ENCODE measurements around the gene METTL15.
"Not testable (repeated sequence)": the region's sequence is repeated elsewhere in the genome, so short reads cannot be mapped to it uniquely, and the experiment has no call there.

The METTL15 gene

DNA sequence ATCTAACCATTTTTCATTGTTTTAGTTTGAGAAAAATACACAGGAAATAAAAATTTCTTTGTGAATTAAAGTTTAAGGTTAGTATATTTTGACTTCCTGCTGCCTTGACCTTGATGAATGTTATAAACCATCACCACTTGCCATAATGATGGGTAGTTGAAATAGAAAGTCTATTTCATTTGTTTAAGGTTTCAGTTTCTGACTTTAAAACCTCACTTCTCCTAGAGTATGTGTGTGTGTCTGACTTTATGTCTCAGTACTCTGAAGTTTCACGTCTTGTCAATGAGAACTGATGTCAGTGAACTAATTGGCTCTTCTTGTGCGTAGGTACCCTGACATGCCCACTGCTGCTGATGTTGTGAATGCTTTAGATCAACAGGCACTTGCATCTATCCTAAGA, 188.2 kb downstream of the METTL15 start:
- no peak for DNase-seq (ENCODE audit: low spot score)

DNA sequence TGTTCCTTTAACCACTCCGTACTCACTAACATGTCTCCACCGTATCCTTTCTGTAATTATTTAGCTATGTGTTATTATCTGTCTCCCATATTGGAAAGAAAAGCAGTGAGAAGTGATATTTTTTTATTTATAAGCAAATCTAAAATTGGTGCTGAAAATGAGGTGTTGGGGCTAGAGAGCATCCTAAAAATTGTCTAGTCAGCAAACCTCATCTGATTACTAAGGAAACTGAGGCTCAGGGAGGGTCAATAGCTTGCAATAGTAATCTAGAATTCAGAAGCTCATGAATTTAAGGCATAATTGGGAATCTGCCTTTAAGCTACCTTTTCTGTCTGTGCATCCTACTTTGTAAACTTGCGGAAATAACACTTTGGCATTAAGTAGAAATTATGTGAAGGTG, 190.0 kb downstream of the METTL15 start:
- DNase-seq (ENCODE audit: low spot score): no peak

DNA sequence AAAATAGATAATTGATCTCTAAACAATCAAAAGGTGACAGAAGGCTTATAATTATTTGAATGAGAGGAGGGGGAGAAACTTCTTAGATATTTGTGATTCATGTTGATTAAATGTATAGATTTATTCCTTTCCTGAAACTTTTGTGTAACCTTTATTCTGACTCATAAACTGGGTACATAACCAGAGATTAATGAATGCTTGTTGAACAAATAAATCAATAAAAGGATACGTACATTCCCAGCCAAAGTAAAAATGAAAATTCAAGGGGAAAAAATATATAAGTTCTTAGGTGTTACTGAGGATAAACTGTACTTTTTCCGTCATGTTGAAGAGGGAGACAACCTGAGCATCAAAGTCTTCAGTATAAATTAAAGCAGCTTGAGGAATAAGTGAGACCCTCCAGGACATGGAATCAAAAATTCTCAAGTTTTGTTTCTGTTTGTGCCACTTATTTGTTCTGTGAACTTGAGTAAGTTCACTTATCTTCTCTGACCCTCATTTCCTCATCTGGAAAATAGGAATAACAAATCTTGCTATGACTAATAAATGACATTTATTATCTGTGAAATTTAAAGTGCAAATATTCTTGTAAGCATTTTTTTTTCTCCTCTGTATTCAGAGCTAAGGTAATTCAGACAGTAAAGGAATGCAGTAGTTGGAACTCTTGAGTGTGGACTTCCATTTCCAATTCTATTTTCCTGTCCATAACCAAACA, 195.4 kb downstream of the METTL15 start:
- no peak for DNase-seq (ENCODE audit: low spot score)

DNA sequence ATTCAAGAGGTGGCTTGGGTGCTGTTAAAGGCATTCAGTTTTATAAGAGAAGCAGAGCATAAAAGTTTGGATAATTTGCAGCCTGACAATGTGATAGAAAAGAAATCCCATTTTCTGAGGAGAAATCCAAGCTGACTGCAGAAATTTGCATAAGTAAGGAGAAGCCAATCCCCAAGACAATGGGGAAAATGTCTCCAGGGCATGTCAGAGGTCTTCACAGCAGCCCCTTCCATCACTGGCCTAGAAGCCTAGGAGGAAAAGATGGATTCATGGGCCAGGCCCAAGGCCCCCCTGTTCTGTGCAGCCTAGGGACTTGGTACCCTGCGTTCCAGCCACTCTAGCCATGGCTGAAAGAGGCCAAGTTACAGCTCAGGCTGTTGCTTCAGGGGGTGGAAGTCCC, 207.3 kb downstream of the METTL15 start:
- DNase-seq (ENCODE audit: low spot score): no peak

DNA sequence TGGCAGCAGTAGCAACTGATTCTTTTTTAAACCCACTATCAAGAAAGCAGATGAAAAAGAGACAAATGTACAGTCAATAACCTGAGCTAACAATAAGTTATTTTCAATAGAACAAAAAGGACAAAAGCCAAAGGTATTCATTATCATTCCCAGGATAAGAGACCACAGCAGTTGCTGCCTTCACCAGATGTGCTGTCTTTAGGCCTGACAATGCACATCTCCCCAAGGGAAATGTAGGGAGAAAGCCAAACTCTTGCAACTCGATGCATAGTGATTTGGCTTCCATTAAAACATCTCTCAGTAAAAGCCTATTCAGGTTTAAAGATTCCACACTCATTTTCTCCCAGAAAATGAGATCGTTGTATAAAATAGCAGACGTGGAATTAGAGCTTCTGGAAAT, 210.7 kb downstream of the METTL15 start:
- DNase-seq (ENCODE audit: low spot score): no peak

DNA sequence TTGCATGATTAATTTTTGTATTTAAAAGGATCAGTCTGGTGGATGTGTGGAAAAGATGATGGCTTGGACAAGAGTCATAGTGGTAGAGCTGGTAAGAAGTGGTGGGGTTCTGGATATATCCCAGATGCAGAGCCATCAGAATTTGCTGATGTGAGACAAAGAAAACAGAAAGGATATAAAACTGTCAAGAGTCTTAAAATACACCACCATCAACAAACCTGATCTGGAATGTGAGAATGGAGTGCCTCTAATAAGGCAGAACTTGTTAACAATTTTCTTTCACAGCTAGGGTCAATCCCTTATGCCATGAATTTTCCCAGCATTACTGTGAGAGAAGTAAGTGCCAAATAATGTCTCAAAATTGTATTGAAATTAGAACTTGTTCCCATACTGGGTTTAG, 215.4 kb downstream of the METTL15 start:
- DNase-seq (ENCODE audit: low spot score): no peak

DNA sequence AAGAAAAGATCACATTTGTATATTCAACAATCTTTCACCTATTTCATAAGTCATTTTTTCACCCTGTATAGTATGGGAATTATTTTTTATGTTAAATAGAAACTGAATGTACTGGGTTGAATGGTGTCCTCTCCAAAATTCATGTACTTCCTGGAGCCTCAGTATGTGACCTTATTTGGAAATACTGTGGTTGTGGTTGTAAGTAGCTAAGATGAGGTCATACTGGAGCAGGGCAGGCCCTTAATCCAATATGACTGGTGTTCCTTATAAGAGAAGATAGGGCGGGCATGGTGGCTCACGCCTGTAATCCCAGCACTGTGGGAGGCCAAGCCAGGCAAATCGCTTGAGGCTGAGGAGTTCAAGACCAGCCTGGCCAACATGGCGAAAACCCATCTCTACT, 224.2 kb downstream of the METTL15 start:
- not testable (repeated sequence) for DNase-seq (ENCODE audit: low spot score)

DNA sequence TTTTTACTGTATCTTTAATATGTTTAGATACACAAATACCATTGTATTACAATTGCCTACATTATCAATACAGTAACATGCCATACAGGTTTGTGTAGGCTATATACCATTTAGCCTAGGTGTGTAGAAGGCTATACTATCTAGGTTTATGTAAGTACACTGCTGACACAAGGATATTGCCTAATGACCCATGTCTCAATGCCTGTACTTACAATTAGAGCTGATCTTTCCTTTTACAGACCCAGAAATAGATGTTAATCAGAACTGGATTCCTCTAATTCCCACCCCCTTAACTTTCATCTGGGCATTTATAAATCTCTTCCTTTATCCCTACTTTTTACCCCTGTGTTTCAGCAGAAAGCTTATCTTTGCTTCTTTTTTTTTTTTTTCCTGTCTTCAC, 229.5 kb downstream of the METTL15 start:
- no peak for DNase-seq (ENCODE audit: low spot score)

DNA sequence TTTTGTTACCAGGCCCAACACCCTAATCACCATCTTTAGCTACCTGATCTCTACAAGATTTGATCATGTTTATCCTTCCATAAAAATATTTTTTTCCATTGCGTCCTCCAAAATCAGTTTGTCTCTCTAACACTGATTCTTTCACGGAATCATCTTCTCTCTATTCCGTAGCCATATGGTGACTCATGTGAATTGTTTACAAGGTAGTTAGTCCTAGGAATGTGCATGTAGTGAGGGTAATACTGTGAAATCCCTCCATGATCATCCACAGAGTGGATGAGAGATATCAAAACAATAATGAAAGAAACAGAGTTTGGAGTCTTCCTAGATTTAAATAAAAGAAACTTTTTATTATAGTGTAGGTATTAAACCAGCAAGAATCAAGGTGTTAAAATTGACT, 230.2 kb downstream of the METTL15 start:
- no peak for DNase-seq (ENCODE audit: low spot score)

DNA sequence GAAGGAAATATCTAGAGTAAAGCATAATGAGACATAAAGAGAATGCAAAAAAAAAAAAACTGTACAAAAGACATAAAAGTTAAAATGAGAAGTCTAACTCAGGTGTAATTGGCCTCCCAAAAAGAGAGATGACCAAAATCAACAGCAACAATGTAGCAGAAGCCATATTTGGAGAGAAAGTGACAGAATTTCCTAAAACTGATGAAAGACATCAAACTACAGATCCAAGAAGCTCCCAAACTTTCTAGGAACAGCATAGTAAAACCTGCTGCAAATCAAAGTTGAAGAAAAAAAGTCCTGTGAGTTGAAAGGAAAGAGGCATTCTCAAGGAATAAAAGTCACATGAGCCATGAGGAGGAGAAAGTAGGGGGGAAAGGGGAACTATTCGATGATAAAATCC, 231.3 kb downstream of the METTL15 start:
- no peak for DNase-seq (ENCODE audit: low spot score)

DNA sequence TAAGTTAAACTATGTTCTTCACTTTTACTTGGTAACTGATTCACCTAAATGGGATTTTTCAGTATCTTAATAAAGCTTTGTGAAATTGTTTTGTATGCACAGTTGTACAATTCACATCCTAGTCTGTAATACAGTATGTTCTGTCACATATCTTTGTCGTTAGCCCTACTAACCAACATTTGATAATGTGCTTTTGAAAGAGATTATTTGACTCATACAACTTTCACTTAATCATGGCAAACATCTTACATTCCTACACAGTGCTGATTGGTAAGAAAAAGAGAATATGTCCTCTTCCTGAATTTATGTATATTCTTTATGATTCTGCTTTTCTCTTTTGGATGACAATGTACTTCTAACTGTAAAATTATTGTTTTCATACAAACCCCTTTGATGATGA, 234.5 kb downstream of the METTL15 start:
- DNase-seq (ENCODE audit: low spot score): no peak

DNA sequence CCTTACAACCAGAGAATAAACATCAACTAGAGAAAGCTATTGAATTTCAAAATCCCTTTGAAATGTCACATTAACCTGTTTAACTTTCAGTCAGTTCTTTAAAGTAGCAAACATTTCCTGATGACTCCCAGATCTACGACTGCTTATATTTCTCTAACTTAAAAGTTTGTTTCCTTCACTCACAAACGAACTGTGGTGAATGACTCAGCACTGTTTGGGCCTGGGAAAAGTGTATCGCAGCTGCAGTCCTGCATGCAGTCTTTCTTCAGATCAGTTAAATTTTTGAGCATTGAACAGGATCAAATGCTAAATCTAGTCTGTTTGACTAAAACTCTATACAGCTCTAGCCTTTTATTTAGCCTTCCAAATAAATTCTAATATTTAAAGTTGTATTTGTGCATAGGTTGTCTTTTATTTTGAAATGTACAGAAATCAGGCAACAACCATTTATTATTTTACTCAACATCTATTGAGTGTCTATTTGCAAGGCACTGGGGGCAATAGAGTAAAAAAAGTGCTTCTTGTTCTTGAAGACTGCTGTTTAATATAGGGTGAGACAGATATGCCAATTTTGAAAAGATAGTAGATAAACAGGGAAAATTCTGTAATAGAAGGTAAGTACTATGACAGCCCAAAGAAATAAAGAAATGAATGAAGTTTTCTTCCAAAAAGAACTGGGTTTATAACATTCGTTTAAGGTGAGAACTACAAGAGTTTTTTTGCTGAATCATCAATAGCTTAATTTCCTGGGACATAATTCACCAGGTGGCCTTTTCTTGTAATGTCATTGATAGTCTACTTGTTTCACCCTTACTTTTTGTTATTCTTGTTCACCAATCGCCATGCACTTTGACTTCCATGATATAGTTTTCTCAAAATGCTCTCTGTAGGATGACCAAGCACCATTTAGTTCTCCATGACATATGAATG, 235.4 kb downstream of the METTL15 start:
- peak; percentile 8 for DNase-seq (ENCODE audit: low spot score)

DNA sequence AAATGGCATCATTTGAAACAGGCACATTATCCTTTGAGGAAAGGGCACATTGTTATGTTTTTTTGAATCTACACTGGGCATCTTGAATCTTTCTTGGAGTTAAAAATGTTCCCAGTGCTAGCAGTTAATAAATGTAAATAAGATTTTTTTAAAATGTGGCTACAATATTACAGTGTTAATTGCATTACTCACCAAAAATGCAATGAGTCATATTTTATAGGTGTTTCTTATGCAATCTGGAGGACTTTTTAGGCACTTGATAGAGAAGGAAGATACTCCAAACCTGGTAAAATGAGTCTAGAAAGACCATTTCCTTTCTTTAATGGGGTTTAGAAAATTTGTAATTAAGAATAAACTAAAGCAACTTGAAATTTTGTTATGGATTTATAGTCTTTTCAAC, 238.0 kb downstream of the METTL15 start:
- DNase-seq (ENCODE audit: low spot score): peak; percentile 42

DNA sequence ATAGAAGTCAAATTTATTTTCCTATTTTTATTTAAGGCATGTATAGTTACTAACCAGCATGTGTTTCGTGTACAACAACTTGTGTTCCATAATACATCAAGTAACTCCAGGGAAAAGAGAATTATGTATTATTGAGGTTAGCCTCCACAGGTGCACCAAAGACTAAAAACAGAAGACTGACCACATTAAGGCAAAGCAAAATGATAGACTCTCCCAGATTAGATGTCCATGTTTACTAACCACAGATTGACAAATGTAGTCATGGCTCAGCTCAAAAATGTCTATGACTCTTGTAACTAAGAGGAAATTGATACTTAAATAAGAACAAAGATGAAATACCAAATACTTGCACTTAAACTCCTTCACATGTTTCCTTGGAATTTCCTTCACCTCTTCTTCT, 238.5 kb downstream of the METTL15 start:
- no peak for DNase-seq (ENCODE audit: low spot score)

DNA sequence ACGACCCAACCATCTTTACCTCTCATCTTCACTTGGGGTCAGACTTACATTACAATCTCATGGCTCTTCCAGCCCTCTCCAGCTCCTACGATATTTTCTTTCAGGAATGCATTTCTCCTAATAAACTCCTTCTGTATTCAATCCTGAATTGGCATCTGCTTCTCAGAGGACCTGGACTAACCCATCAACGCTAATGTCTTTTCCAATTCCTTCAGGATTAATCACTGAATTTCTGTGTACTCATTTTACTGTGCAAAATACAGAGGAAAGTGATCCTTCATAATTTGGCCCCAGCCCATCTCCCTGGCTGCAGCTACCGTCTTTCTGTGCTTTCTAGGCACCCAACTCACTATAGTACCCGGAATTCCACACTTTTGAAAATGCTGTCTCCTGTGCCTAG, 239.2 kb downstream of the METTL15 start:
- DNase-seq (ENCODE audit: low spot score): no peak

DNA sequence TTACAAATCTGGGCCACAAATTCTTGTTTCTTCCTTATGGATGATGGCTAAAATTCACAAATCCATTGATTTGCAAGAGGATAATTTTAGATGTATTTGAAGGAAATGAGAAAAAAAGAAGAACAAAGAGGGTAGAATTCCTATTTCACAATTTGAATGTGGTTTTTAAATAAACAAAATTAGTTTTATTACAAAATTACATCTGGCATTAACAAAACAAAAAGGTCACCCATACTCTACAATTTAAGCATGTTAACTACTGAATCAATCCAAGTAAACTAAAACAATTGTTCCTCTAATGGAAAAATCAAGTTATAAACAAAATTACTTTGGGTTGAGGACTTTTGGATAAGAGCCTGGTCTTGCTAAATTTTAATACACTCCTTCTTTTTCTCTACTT, 242.0 kb downstream of the METTL15 start:
- DNase-seq (ENCODE audit: low spot score): no peak

DNA sequence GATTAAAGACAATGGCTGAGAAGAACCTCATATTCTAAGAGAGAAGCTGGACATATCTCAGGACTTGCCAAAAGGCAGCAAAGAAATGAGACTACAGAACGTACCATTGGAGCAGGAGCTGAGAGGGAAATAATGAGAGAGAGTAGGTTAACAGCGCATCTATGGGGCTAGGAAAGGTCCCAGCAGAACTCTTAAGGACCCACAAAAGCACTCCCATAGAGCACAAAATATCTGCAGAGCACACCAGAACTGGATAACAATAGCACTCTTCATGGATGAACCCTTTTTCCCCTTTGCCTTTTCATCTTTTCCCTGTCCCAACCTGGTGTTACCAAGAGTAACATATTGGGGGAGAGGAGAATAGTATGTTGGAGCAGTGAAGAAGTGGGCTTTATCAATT, 245.8 kb downstream of the METTL15 start:
- DNase-seq (ENCODE audit: low spot score): no peak

DNA sequence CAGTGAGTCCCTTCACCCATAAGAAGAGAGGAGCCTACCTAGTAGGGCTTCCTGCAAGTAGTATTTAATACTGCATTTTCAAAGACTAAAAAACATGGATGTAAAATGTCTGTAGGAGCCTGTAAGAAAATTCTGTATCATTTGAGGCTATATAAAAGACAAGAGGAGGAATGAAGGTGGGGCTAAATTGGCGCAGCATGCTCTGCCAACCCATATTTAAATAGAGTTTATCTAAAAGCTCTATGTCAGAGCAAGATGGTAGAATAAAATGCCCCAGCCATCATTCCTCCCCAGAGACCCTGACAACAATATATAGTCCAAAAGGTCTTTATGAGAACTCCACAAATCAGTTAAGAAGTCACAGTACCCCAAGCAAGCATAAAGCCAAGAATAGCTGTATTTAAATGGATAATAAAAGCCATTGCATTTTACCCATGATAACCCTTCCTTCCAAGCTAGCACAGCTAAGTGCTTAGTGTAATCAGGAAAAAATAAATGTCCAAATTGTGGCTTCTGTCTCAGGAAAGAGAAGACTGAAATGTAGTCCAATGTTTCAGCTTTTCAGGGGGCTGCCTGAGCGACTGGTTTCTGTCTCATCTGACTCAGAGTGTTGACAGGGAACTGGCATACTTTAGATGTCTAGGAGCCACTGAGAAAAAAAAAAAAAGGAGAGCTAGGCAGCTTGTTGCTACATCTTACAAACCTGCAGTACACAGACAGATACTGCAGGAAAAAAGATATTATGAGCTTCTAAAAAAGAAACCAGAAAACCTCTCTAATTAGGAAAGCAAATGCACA, 258.6 kb downstream of the METTL15 start:
- no peak for DNase-seq (ENCODE audit: low spot score)

DNA sequence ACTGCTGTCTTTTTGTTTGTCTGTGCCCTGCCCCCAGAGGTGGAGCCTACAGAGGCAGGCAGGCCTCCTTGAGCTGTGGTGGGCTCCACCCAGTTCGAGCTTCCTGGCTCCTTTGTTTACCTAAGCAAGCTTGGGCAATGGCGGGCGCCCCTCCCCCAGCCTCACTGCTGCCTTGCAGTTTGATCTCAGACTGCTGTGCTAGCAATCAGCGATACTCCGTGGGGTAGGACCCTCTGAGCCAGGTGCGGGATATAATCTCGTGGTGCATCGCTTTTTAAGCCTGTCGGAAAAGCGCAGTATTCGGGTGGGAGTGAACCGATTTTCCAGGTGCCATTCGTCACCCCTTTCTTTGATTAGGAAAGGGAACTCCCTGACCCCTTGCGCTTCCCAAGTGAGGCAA, 269.9 kb downstream of the METTL15 start:
- not testable (repeated sequence) for DNase-seq (ENCODE audit: low spot score)
